ENCODE data around the gene CHAT.
A peak's percentile ranks its signal among the peaks of the same experiment; 100 is the strongest.

The CHAT gene

GRCh38 chr10:49597426-49598163 lies 16.2 kb upstream of the CHAT start:
- no peak for DNase-seq

- no peak for DNase-seq
Measured at GRCh38 chr10:49598164-49598856, 15.5 kb upstream of the CHAT start.

- DNase-seq = no peak
Measured at GRCh38 chr10:49598986-49599385, 14.9 kb upstream of the CHAT start.

- DNase-seq = no peak
Measured at GRCh38 chr10:49599546-49599945, 14.3 kb upstream of the CHAT start.

GRCh38 chr10:49600046-49600445 lies 13.8 kb upstream of the CHAT start:
- DNase-seq = no peak

- no peak for DNase-seq
Measured at GRCh38 chr10:49600781-49601400, 12.9 kb upstream of the CHAT start.

- DNase-seq = no peak
Measured at GRCh38 chr10:49601857-49602256, 12.0 kb upstream of the CHAT start.

- no peak for DNase-seq
Measured at GRCh38 chr10:49602380-49603023, 11.3 kb upstream of the CHAT start.

- DNase-seq = no peak
Measured at GRCh38 chr10:49605216-49605938, 8.5 kb upstream of the CHAT start.

- DNase-seq = no peak
Measured at GRCh38 chr10:49605939-49606509, 7.8 kb upstream of the CHAT start.

GRCh38 chr10:49606981-49607535 lies 6.8 kb upstream of the CHAT start:
- DNase-seq = peak; percentile 27

GRCh38 chr10:49608166-49609005 lies 5.5 kb upstream of the CHAT start:
- no peak for DNase-seq

GRCh38 chr10:49609006-49609282 lies 4.9 kb upstream of the CHAT start:
- no peak for DNase-seq

GRCh38 chr10:49609283-49610113 lies 4.3 kb upstream of the CHAT start:
- DNase-seq = no peak

- DNase-seq = no peak
Measured at GRCh38 chr10:49610114-49610457, 3.8 kb upstream of the CHAT start, which contains the start of gene SLC18A3. TSS of gene SLC18A3 (plus strand) at chr10:49610310. CDS start at chr10:49610741, 431 bp downstream.

GRCh38 chr10:49610458-49611165 lies 3.2 kb upstream of the CHAT start:
- no peak for DNase-seq

- no peak for DNase-seq
Measured at GRCh38 chr10:49611166-49611815, 2.5 kb upstream of the CHAT start.

GRCh38 chr10:49611816-49612512 lies 1.9 kb upstream of the CHAT start:
- no peak for DNase-seq
